ENCODE measurements around the gene KRT76.

Gene KRT76

DNA sequence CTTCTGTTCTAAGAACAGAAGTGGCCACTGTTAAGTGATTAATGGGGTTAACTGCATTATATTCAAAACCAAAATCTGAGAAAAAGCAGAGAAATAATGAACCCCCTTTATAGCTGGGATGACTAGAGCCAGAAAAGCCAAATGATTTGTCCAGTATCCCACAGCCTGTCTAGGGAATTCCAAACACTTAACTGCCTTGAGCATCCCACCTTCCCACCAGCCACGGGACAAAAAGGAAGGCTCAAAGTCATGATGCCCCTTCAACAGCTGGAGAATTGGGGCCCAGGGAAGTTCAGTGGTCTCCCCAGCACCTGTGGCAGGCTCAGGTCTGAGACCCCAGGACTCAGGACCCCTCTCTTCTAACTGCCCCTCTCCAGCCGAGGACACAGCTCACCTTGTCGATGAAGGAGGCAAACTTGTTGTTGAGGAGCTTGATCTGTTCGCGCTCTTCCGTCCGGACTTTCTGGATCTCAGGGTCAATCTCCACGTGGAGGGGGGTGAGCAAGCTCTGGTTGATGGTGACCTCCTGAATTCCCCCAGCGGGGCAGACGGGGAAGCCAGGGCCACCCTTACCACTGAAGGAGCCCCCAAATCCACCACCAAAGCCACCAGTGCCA lies 36.2 kb upstream of the KRT76 start:
- DNase-seq (ENCODE audit: low read depth in 2 of 2): no peak

DNA sequence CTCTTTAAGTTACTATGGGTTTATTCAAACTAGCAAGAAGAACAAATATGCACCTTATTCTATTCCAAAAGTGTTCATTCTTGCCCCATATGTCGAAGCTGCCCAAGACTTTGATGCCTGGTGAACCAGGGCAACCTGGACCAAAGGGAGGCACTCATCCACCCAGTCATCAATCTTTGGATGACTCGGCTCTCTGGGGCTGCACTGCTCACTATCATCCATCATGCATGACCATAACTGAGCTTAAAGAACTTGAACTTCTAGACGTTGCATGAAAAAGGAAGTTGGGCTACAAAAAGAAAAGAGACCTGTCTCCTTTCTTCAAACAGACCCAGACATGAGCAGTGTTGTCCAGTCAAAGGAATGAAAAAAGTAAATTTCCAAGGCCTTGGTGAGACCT lies 35.6 kb upstream of the KRT76 start:
- no peak for DNase-seq (ENCODE audit: low read depth in 2 of 2)

- DNase-seq (ENCODE audit: low read depth in 2 of 2): no peak
These were observed 34.9 kb upstream of the KRT76 start for GRCh38 chr12:52812073-52812400.

GRCh38 chr12:52811191-52812072 lies 34.3 kb upstream of the KRT76 start:
- no peak for DNase-seq (ENCODE audit: low read depth in 2 of 2)

DNA sequence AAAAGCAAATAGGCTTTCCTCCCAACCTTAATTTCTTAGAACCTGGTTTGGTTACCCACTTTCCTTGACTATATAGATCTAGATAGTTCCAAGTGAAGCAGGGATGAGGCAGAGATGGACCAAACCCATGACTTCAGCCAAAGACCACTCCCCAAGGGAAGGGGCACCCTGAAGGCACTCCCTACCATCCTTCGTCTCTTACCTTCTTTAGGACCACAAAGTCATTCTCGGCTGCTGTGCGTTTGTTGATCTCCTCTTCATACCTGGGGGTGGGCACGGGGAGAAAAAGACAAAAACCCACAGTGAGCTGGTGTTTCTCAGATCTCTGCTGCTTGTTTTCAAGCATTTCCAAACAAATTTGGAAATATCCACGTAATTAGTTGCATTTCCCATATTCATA lies 33.4 kb upstream of the KRT76 start:
- DNase-seq (ENCODE audit: low read depth in 2 of 2): no peak

DNA sequence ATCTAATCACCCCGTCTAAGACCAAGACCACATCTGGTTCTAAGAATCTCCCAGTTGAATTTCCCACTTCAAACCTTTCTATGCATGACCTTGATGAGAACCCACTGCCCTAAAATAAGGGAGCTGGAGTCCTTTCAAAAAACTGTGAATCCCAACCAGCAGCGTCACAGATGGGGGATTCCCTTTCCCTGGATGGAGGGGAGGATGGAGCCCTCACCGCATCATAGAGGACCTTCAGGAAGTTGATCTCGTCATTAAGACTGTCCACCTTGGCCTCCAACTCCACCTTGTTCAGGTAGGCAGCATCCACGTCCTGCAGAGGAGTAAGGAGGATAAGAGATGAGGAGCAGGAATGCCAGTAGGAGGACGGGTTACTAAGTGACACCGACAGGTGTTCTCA lies 32.0 kb upstream of the KRT76 start:
- no peak for DNase-seq (ENCODE audit: low read depth in 2 of 2)

DNA sequence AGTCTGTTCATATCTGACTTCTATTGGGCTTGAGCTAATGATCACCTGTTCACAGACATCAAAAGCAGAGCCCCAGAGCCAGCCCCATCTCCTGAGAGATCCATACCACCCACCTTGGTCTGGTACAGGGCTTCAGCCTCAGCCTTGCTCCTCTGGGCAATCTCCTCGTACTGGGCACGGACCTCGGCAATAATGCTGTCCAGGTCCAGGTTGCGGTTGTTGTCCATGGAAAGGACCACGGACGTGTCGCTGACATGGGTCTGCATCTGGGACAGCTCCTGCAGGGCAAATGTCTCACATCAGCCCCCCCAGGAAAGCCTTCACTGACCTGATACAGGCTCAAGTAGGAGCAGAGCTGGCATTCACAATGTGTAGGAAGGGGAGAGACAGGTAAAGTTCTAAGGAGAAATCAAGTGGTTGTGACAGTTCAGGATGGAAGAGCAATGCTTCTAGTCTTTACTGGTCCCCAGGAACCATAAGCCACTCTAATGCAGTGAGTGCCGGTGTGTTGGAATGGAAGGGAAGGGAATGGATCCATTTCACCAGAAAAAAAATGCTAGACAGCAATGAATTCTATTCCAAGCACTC lies 31.5 kb upstream of the KRT76 start:
- DNase-seq (ENCODE audit: low read depth in 2 of 2): no peak

DNA sequence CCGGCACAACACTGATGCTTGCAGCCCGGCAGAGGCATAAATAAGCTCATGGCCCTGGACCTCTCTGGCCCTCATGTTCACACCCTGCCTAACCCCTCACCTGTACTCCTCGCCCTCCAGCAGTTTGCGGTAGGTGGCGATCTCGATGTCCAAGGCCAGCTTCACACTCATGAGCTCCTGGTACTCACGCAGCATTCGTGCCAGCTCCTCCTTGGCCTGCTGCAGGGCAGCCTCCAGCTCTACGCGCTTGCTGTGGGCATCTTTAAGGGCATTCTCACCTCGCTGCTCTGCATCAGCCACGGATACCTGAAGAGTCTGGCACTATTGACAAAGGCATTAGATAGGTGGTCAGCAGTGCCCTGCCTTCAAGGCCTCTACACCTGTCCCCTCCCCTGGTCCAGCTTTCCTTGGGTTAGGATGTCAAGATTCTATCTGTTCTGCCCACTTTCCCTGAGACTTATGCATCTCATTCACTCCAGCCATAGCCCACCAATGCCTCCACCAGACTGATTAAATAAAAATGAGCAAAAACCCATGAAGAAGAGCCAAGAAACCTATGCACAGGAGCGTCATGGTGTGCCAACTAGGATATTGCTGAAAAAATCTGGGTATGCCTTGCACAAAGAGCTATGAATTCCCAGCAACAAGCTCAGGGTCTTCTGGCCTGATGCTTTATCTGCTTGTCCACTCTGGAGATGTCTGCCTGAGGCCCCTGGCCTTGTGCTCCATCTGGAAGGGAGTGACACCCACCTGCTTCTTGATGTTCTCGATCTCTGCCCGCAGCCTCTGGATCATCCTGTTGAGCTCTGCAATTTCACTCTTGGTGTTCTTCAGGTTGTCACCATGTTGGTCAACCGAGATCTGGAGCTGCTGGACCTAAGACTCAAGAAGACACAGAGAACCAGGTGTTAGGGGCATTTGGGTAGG lies 30.7 kb upstream of the KRT76 start:
- no peak for DNase-seq (ENCODE audit: low read depth in 2 of 2)

GRCh38 chr12:52806821-52807543 lies 29.8 kb upstream of the KRT76 start:
- no peak for DNase-seq (ENCODE audit: low read depth in 2 of 2)

DNA sequence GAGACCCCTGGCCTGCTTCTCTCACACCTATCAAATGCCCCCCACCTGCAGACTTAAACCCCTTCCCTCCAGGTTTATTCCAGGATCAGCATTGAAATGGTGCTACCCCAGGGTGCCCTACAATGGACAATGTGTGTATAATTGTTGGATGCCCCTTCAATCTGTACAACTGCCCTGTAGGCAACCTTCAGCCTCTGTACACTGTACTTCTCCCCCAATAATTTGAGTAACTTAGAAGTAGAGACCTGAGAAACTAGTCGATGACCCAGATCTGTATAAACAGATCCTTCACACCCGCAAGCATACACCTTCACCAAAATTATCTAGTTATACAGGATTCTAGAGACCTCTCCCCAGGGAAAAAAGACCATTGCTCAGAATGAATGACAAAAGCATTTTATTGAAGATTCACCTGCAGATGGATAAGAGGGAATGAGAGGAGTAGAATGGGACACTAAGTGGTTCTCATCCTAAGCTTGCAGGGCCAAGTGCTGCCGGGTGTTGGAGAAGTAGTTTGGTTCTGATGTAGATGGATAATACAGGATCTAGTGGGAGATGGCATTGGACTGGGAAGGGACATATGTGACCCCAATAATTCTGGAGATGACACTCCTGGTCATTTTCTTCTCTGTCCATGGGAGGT lies 29.1 kb upstream of the KRT76 start:
- DNase-seq (ENCODE audit: low read depth in 2 of 2): no peak

- no peak for DNase-seq (ENCODE audit: low read depth in 2 of 2)
These were observed 28.6 kb upstream of the KRT76 start for GRCh38 chr12:52805739-52806138.

- DNase-seq (ENCODE audit: low read depth in 2 of 2): no peak
These were observed 27.9 kb upstream of the KRT76 start for GRCh38 chr12:52805000-52805399.

DNA sequence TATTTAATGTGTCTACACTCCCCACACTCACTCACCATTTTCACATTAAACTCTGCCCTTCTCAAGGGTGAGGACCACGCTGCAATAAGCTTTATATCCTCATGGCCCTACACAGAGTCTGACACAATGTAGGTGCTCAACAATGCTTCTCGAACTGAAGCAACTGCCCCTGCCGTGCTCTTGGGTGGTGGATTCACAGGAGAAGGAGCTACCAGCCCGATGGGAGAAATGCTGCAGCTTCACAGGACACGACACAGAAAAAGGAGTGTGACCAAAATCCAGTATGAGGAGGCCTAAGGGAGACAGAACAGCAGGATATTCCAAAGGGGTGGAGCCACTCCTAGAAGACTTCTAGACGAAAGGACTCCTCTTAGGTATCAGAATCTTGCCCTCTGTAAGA lies 25.3 kb upstream of the KRT76 start:
- DNase-seq (ENCODE audit: low read depth in 2 of 2): no peak

GRCh38 chr12:52801773-52802172 lies 24.6 kb upstream of the KRT76 start:
- DNase-seq (ENCODE audit: low read depth in 2 of 2): no peak

DNA sequence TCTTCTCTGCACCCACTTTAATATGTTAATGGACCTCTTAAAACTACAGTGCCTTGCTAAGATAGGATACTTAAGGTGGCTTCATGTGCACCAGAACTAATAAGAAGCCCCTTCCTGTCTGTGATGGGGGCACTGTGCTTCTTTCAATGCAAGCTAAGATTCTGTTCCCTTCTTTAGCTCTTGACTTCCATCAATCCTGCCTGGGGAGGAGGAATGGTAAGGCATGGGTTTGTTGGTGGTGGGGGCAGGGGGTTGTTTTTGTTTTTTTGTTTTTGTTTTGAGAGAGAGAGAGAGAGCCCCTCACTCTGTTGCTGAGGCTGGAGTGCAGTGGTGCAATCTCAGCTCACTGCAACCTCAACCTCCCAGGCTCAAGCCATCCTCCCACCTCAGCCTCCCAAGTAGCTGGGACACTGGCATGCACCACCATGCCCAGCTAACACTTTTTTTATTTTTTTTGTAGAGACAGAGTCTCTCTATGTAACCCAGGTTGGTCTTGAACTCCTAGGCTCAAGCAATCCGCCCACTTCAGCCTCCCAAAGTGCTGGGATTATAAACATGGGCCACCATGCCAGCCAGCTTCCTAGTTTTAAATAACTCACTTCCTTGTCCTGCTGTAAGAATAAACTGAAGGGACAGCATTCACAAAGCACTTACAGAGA lies 23.2 kb upstream of the KRT76 start:
- no peak for DNase-seq (ENCODE audit: low read depth in 2 of 2)

DNA sequence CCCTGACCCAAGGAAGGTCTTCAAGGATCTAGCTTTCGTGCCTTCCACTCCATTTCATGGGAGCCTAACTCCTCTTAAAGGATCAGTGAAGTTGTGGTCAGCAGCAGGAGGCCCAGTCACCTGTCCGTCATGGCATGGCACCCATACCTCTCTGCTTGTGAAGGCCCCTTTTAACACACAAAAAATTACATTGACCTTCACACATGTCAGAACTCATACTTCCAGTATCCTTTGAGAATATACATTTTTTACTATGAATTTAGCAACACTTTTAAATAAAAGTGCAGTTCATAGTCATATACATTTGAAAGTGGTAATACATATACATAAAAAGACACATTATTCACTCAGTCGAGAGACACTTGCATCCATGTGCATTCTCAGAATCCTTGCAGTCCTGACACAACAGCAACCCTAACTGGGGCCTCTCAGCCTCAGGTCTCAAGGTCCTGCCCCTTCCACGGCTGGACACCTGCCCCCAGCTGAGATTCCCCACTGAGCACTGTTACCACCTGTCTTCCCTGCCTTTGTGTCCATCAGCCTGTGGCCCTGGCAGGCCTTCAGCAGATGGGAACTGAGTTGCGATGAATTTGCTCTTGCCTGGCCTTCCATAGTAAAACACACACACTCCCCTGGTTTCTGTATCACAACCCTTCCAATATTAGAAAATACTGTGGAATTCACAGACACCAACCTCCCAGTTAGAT lies 22.5 kb upstream of the KRT76 start:
- DNase-seq (ENCODE audit: low read depth in 2 of 2): no peak

DNA sequence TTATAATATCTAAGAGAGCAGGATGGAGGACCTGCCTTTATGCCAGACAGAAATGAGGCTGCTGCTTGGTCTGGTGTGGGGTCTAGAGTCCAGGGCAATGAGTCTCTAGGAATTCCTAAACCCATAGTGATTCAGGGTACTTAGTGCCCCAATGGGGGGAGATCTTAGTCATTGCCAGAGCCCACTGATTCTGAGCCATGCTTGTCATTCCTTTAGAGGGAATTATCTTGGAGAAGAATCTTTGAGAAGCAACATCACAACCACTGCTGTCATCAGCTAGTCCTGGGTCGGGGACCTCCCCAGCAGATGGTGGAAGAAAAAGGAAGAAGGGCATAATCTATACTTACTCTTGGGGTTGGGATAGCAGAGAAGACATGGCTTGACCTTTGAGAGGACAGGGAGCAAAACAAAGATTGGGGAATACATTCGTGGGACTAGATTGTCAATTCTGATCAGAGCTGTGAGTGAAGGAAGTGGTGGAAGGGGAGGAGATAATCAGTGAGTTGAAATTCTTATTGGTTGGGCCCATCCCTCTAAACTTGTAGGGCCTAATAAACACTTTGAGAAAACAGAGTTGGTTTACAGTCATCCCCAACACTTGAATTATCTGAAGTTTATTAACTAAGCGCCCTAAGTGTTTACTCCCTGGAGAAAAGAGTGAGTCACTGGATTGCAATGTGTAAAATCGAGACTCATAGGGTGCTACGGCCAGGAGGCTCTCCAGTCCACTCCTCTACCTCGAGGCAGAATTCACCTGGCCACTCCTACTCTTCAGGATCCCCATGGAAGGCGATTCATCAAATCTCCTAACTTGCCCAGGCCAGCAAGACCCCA lies 21.7 kb upstream of the KRT76 start:
- DNase-seq (ENCODE audit: low read depth in 2 of 2): no peak

DNA sequence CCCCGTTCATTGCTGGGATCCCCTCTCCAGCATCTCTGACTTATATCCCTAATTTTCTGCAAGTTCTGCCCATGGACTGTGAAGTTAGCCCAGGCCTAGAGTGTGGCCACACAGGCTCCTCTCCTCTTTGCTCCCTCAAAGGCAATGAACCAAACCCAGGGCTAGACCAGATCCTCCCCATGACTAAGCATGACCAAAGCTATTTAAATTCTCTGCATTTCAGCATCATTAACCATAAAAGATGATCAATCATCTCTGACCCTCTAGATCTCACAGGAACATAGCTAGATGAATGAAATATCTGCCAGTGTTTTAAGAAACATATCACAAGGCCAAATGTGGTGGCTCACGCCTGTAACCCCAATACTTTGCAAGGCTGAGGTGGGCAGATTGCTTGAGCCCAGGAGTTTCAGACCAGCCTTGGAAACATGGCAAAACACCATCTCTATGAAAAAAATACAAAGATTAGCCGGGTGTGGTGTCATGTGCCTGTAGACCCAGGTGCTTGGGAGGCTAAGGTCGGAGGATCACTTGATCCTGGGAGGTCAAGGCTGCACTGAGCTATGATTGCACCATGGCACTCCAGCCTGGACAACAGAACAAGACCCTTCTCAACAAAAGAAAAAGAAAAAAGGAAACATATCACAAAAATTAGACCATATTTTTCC lies 21.0 kb upstream of the KRT76 start:
- DNase-seq (ENCODE audit: low read depth in 2 of 2): no peak
